HG02938 (cell line): ENCODE measurements around the gene KCNA3.

ENCODE experiments used
- ATAC-seq: cut with Tn5 transposase; IDR thresholded peaks from one replicate; pipeline ENCODE4 v1.9.1; 2021; ENCODE audit warnings: mild to moderate bottlenecking, moderate library complexity; ENCODE audit not compliant: unreplicated experiment

KCNA3 gene

GRCh38 chr1:110674337-110675059 lies at the start of gene KCNA3:
TSS of gene KCNA3 (minus strand) at chr1:110674940. CDS start at chr1:110674809, 131 bp downstream.
- ATAC-seq: no peak

- ATAC-seq: no peak
Observed at GRCh38 chr1:110722807-110723206, 48.1 kb upstream of the KCNA3 start.

- ATAC-seq: no peak
Observed at GRCh38 chr1:110719908-110720307, 45.2 kb upstream of the KCNA3 start.

- ATAC-seq: no peak
Observed at GRCh38 chr1:110718452-110718851, 43.7 kb upstream of the KCNA3 start.

- no peak for ATAC-seq
Observed at GRCh38 chr1:110717179-110717578, 42.4 kb upstream of the KCNA3 start.

- ATAC-seq: no peak
Observed at GRCh38 chr1:110714374-110714995, 39.7 kb upstream of the KCNA3 start.

- no peak for ATAC-seq
Observed at GRCh38 chr1:110713221-110713620, 38.5 kb upstream of the KCNA3 start.

GRCh38 chr1:110710314-110710713 lies 35.6 kb upstream of the KCNA3 start:
- ATAC-seq: no peak

GRCh38 chr1:110708974-110709440 lies 34.3 kb upstream of the KCNA3 start:
- ATAC-seq: no peak

- ATAC-seq: no peak
Observed at GRCh38 chr1:110707232-110707631, 32.5 kb upstream of the KCNA3 start.

GRCh38 chr1:110706621-110707020 lies 31.9 kb upstream of the KCNA3 start:
- ATAC-seq: no peak

GRCh38 chr1:110702260-110702659 lies 27.5 kb upstream of the KCNA3 start:
- no peak for ATAC-seq

GRCh38 chr1:110700767-110701166 lies 26.0 kb upstream of the KCNA3 start:
- no peak for ATAC-seq

GRCh38 chr1:110697606-110698005 lies 22.9 kb upstream of the KCNA3 start:
- no peak for ATAC-seq

GRCh38 chr1:110696818-110697217 lies 22.1 kb upstream of the KCNA3 start:
- no peak for ATAC-seq

GRCh38 chr1:110690709-110691365 lies 16.1 kb upstream of the KCNA3 start:
- ATAC-seq: no peak

GRCh38 chr1:110689868-110690267 lies 15.1 kb upstream of the KCNA3 start:
- no peak for ATAC-seq

- no peak for ATAC-seq
Observed at GRCh38 chr1:110688514-110688913, 13.8 kb upstream of the KCNA3 start.

GRCh38 chr1:110687250-110687649 lies 12.5 kb upstream of the KCNA3 start:
- no peak for ATAC-seq

- ATAC-seq: no peak
Observed at GRCh38 chr1:110686188-110686587, 11.4 kb upstream of the KCNA3 start.

- ATAC-seq: no peak
Observed at GRCh38 chr1:110684491-110684890, 9.8 kb upstream of the KCNA3 start.

GRCh38 chr1:110682898-110683297 lies 8.2 kb upstream of the KCNA3 start:
- no peak for ATAC-seq
